GM23338 (cell line): Measurements from ENCODE around the gene STRN. TPM values are rescaled to one million over a fixed set of nuclear protein-coding genes. Genes with fewer than 3 reads are reported as not detected.
A peak's percentile ranks its signal among the peaks of the same experiment; 100 is the strongest.

Experiments
- ATAC-seq: fragments of 200-7000 bp; cut with Tn5 transposase; 3 replicates; pipeline ENCODE4 v1.9.1; 2020
- DNase-seq: peaks from one replicate; pipeline ENCODE4 v3.0.0-alpha.2; 2015; ENCODE audit warnings: low spot score
- H2AFZ ChIP-seq: fragments of 200-600 bp; sonication (generic); 2 replicates; pipeline ENCODE4 v1.8.0; 2016; ENCODE audit warnings: antibody characterized with exemption, mild to moderate bottlenecking, moderate library complexity
- H3F3A ChIP-seq: fragments of 200-600 bp; sonication (generic); replicated peaks from 2 replicates; pipeline ENCODE4 v1.8.0; 2017; ENCODE audit warnings: antibody characterized with exemption, mixed run types, low read depth
- H3K27ac ChIP-seq: fragments of 200-600 bp; sonication (generic); 2 replicates; pipeline ENCODE4 v1.6.1; 2016; ENCODE audit warnings: low read depth
- H3K27me3 ChIP-seq: fragments of 200-600 bp; sonication (generic); 2 replicates; pipeline ENCODE4 v1.8.0; 2016; ENCODE audit warnings: mild to moderate bottlenecking, mixed run types, moderate library complexity; ENCODE audit not compliant: insufficient read depth
- H3K36me3 ChIP-seq: fragments of 200-600 bp; sonication (generic); 2 replicates; pipeline ENCODE4 v1.8.0; 2016; ENCODE audit warnings: mild to moderate bottlenecking; ENCODE audit not compliant: insufficient read depth
- H3K4me1 ChIP-seq: fragments of 200-600 bp; sonication (generic); 2 replicates; pipeline ENCODE4 v1.8.0; 2016; ENCODE audit warnings: mild to moderate bottlenecking, moderate library complexity; ENCODE audit not compliant: insufficient read depth
- H3K4me2 ChIP-seq: fragments of 200-600 bp; sonication (generic); 2 replicates; pipeline ENCODE4 v1.7.1; 2017; ENCODE audit warnings: mixed run types
- H3K4me3 ChIP-seq: fragments of 200-600 bp; sonication (generic); 2 replicates; pipeline ENCODE4 v1.6.1; 2016; ENCODE audit warnings: mixed run types
- H3K79me2 ChIP-seq: fragments of 200-600 bp; sonication (generic); replicated peaks from 2 replicates; pipeline ENCODE4 v1.8.0; 2017; ENCODE audit warnings: mild to moderate bottlenecking; ENCODE audit not compliant: insufficient read depth
- H3K9me2 ChIP-seq: fragments of 200-600 bp; sonication (generic); 2 replicates; pipeline ENCODE4 v1.8.0; 2017; ENCODE audit not compliant: insufficient read depth
- H4K20me1 ChIP-seq: fragments of 200-600 bp; sonication (generic); replicated peaks from 2 replicates; pipeline ENCODE4 v1.8.0; 2017; ENCODE audit warnings: mild to moderate bottlenecking; ENCODE audit not compliant: insufficient read depth
- H3K27ac Mint-ChIP-seq: 2 replicates; pipeline ENCODE4 v1.8.0; 2020; ENCODE audit warnings: inconsistent platforms, mild to moderate bottlenecking, moderate library complexity, mixed read lengths
- H3K27me3 Mint-ChIP-seq: 3 replicates; pipeline ENCODE4 v1.8.0; 2022; ENCODE audit warnings: low read depth, mild to moderate bottlenecking, moderate library complexity, mixed read lengths, inconsistent platforms; ENCODE audit not compliant: insufficient read depth, poor library complexity
- H3K36me3 Mint-ChIP-seq: 3 replicates; pipeline ENCODE4 v1.8.0; 2021; ENCODE audit warnings: low read depth, mild to moderate bottlenecking, inconsistent platforms, moderate library complexity, mixed read lengths
- H3K4me1 Mint-ChIP-seq: 3 replicates; pipeline ENCODE4 v1.8.0; 2020; ENCODE audit warnings: mild to moderate bottlenecking, inconsistent platforms, mixed read lengths
- H3K4me3 Mint-ChIP-seq: 3 replicates; pipeline ENCODE4 v1.8.0; 2021; ENCODE audit warnings: moderate library complexity, mild to moderate bottlenecking, inconsistent platforms, mixed read lengths
- H3K9me3 Mint-ChIP-seq: 3 replicates; pipeline ENCODE4 v1.8.0; 2020; ENCODE audit warnings: moderate library complexity, mild to moderate bottlenecking, inconsistent platforms, mixed read lengths
- CREB1 ChIP-seq: fragments of 250-450 bp; sonication (Bioruptor Pico); IDR thresholded peaks from 2 replicates; pipeline ENCODE4 v1.5.0; 2020; ENCODE audit warnings: low read depth, mild to moderate bottlenecking, moderate library complexity
- EZH2 ChIP-seq: fragments of 200-600 bp; sonication (generic); IDR thresholded peaks from one replicate; pipeline ENCODE4 v1.8.0; 2017; ENCODE audit warnings: antibody characterized with exemption, mild to moderate bottlenecking, low read depth; ENCODE audit not compliant: unreplicated experiment
- EZH2phosphoT487 ChIP-seq: fragments of 200-600 bp; sonication (generic); IDR thresholded peaks from one replicate; pipeline ENCODE4 v1.8.1; 2018; ENCODE audit warnings: antibody characterized with exemption; ENCODE audit not compliant: unreplicated experiment
- JUNB ChIP-seq: IDR thresholded peaks from one replicate; pipeline ENCODE4 v1.6.1; 2016; ENCODE audit warnings: antibody characterized with exemption; ENCODE audit not compliant: unreplicated experiment
- NANOG ChIP-seq: IDR thresholded peaks from 2 replicates; pipeline ENCODE4 v1.6.1; 2016; ENCODE audit warnings: antibody characterized with exemption, borderline replicate concordance
- POLR2AphosphoS5 ChIP-seq: IDR thresholded peaks from 2 replicates; pipeline ENCODE4 v1.6.1; 2016; ENCODE audit warnings: antibody characterized with exemption, low read depth
- STAT1 ChIP-seq: IDR thresholded peaks from one replicate; pipeline ENCODE4 v1.6.1; 2016; ENCODE audit warnings: antibody characterized with exemption; ENCODE audit not compliant: unreplicated experiment
- ZNF114 ChIP-seq: fragments of 250-450 bp; sonication (Bioruptor Pico); IDR thresholded peaks from 2 replicates; pipeline ENCODE4 v1.5.0; 2020; ENCODE audit warnings: mild to moderate bottlenecking, moderate library complexity
- ZNF331 ChIP-seq: fragments of 250-450 bp; sonication (Bioruptor Pico); IDR thresholded peaks from 2 replicates; pipeline ENCODE4 v1.5.0; 2020; ENCODE audit warnings: low read depth, mild to moderate bottlenecking, moderate library complexity
- polyA plus RNA-seq: library from polyadenylated mRNA; unstranded; fragments of >200 nt; fragmentation: Nextera tagmentation; extraction: Ambion mirVana; gene quantifications from 2 replicates; pipeline ENCODE4 v1.2.1, GENCODE V29; 2016
- total RNA-seq: library from RNA; depleted of rRNA; stranded (reverse); fragments of >200 nt; shearing (Covaris generic); gene quantifications from 2 replicates; pipeline ENCODE4 v1.2.3, GENCODE V29; 2014
- TF ChIP-seq, protein P1 (sequence below), 2 experiments: fragments of 200-600 bp in 1 of 2; sonication (generic) in 1 of 2; conservative IDR thresholded peaks; 2 replicates each; pipeline versions ENCODE4 v1.5.1 to v1.6.1; 2016 to 2017; ENCODE audit warnings: antibody characterized with exemption in 2 of 2, low read depth in 2 of 2, mild to moderate bottlenecking in 2 of 2, moderate library complexity in 1 of 2
- TF ChIP-seq, protein P2 (sequence below): fragments of 250-450 bp; sonication (Bioruptor Pico); IDR thresholded peaks from 2 replicates; pipeline ENCODE4 v1.5.0; 2020; ENCODE audit warnings: mild to moderate bottlenecking, moderate library complexity
- TF ChIP-seq, protein P3 (sequence below): IDR thresholded peaks from one replicate; pipeline ENCODE4 v1.6.1; 2018; ENCODE audit warnings: antibody characterized with exemption; ENCODE audit not compliant: unreplicated experiment
- TF ChIP-seq, protein P4 (sequence below): IDR thresholded peaks from 2 replicates; pipeline ENCODE4 v1.6.1; 2016; ENCODE audit warnings: antibody characterized with exemption

Gene STRN
- total and polyA plus RNA-seq, 2 experiments from 2014 or later = 16.1 to 34.5 TPM

DNA sequence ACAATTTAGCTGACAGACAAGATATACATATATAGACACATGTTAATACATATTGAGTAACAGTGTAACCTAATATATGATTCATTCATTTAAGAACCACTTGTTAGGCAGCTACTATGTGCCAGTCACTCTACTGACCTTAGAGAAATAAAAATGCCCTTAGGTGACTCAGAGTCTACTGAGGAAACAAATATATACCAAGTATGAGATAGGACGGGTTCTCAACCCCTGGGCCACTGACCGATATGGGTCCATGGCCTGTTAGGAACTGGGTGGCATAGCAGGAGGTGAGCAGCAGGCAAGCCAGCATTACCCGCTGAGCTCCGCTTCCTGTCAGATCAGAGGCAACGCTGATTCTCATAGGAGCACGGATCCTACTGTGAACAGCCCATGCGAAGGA lies 14.8 kb downstream of the STRN start:
- Mint-ChIP-seq H3K27me3 (peaks cover 4% of the 10 kb centered on the region), H3K36me3 (no peaks in the 10 kb centered on the region), H3K9me3 (no peaks in the 10 kb centered on the region), H3K27ac (0 out of 2 replicates have a peak overlapping the region, but pooled peaks have one; percentile 74), H3K4me1 (peaks cover 48% of the 10 kb centered on the region), H3K4me3 (no peak overlapping the region)
- peaks cover 90% of the 10 kb centered on the region for H3K79me2 ChIP-seq
- peaks cover 53% of the 10 kb centered on the region for H3K4me1 ChIP-seq
- no peaks in the 10 kb centered on the region for H3K27me3 ChIP-seq
- DNase-seq = no peak
- no peaks in the 10 kb centered on the region for H3K9me2 ChIP-seq
- ATAC-seq = peak; percentile 50
- 0 out of 2 replicates have a peak, but pooled peaks cover 6% of the 10 kb centered on the region for H4K20me1 ChIP-seq
- no peak overlapping the region for H3K4me3 ChIP-seq
- H3K4me2 ChIP-seq = peak overlapping the region; percentile 24; the same call in 1 of the 2 replicates
- H3F3A ChIP-seq = peaks cover 3% of the 10 kb centered on the region; the same call in 1 of the 2 replicates
- peak overlapping the region; percentile 41; the same call in 1 of the 2 replicates for H3K27ac ChIP-seq
- TF ChIP-seq, protein P1, sequence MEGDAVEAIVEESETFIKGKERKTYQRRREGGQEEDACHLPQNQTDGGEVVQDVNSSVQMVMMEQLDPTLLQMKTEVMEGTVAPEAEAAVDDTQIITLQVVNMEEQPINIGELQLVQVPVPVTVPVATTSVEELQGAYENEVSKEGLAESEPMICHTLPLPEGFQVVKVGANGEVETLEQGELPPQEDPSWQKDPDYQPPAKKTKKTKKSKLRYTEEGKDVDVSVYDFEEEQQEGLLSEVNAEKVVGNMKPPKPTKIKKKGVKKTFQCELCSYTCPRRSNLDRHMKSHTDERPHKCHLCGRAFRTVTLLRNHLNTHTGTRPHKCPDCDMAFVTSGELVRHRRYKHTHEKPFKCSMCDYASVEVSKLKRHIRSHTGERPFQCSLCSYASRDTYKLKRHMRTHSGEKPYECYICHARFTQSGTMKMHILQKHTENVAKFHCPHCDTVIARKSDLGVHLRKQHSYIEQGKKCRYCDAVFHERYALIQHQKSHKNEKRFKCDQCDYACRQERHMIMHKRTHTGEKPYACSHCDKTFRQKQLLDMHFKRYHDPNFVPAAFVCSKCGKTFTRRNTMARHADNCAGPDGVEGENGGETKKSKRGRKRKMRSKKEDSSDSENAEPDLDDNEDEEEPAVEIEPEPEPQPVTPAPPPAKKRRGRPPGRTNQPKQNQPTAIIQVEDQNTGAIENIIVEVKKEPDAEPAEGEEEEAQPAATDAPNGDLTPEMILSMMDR (conservative IDR thresholded peaks at IDR 0.05; ENCODE audit: low read depth in 2 of 2) = no peak
- TF ChIP-seq JUNB (no peak), POLR2AphosphoS5 (no peak), ZNF114 (no peak), CREB1 (CRISPR knock-in tag) (no peak), EZH2 (no peak), EZH2phosphoT487 (no peak), STAT1 (no peak), ZNF331 (no peak), NANOG (no peak)
- TF ChIP-seq, protein P2, sequence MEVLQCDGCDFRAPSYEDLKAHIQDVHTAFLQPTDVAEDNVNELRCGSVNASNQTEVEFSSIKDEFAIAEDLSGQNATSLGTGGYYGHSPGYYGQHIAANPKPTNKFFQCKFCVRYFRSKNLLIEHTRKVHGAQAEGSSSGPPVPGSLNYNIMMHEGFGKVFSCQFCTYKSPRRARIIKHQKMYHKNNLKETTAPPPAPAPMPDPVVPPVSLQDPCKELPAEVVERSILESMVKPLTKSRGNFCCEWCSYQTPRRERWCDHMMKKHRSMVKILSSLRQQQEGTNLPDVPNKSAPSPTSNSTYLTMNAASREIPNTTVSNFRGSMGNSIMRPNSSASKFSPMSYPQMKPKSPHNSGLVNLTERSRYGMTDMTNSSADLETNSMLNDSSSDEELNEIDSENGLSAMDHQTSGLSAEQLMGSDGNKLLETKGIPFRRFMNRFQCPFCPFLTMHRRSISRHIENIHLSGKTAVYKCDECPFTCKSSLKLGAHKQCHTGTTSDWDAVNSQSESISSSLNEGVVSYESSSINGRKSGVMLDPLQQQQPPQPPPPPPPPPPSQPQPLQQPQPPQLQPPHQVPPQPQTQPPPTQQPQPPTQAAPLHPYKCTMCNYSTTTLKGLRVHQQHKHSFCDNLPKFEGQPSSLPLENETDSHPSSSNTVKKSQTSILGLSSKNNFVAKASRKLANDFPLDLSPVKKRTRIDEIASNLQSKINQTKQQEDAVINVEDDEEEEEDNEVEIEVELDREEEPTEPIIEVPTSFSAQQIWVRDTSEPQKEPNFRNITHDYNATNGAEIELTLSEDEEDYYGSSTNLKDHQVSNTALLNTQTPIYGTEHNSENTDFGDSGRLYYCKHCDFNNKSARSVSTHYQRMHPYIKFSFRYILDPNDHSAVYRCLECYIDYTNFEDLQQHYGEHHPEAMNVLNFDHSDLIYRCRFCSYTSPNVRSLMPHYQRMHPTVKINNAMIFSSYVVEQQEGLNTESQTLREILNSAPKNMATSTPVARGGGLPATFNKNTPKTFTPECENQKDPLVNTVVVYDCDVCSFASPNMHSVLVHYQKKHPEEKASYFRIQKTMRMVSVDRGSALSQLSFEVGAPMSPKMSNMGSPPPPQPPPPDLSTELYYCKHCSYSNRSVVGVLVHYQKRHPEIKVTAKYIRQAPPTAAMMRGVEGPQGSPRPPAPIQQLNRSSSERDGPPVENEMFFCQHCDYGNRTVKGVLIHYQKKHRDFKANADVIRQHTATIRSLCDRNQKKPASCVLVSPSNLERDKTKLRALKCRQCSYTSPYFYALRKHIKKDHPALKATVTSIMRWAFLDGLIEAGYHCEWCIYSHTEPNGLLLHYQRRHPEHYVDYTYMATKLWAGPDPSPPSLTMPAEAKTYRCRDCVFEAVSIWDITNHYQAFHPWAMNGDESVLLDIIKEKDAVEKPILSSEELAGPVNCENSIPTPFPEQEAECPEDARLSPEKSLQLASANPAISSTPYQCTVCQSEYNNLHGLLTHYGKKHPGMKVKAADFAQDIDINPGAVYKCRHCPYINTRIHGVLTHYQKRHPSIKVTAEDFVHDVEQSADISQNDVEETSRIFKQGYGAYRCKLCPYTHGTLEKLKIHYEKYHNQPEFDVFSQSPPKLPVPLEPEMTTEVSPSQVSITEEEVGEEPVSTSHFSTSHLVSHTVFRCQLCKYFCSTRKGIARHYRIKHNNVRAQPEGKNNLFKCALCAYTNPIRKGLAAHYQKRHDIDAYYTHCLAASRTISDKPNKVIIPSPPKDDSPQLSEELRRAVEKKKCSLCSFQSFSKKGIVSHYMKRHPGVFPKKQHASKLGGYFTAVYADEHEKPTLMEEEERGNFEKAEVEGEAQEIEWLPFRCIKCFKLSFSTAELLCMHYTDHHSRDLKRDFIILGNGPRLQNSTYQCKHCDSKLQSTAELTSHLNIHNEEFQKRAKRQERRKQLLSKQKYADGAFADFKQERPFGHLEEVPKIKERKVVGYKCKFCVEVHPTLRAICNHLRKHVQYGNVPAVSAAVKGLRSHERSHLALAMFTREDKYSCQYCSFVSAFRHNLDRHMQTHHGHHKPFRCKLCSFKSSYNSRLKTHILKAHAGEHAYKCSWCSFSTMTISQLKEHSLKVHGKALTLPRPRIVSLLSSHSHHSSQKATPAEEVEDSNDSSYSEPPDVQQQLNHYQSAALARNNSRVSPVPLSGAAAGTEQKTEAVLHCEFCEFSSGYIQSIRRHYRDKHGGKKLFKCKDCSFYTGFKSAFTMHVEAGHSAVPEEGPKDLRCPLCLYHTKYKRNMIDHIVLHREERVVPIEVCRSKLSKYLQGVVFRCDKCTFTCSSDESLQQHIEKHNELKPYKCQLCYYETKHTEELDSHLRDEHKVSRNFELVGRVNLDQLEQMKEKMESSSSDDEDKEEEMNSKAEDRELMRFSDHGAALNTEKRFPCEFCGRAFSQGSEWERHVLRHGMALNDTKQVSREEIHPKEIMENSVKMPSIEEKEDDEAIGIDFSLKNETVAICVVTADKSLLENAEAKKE (CRISPR knock-in tag) = no peak
- TF ChIP-seq, protein P3, sequence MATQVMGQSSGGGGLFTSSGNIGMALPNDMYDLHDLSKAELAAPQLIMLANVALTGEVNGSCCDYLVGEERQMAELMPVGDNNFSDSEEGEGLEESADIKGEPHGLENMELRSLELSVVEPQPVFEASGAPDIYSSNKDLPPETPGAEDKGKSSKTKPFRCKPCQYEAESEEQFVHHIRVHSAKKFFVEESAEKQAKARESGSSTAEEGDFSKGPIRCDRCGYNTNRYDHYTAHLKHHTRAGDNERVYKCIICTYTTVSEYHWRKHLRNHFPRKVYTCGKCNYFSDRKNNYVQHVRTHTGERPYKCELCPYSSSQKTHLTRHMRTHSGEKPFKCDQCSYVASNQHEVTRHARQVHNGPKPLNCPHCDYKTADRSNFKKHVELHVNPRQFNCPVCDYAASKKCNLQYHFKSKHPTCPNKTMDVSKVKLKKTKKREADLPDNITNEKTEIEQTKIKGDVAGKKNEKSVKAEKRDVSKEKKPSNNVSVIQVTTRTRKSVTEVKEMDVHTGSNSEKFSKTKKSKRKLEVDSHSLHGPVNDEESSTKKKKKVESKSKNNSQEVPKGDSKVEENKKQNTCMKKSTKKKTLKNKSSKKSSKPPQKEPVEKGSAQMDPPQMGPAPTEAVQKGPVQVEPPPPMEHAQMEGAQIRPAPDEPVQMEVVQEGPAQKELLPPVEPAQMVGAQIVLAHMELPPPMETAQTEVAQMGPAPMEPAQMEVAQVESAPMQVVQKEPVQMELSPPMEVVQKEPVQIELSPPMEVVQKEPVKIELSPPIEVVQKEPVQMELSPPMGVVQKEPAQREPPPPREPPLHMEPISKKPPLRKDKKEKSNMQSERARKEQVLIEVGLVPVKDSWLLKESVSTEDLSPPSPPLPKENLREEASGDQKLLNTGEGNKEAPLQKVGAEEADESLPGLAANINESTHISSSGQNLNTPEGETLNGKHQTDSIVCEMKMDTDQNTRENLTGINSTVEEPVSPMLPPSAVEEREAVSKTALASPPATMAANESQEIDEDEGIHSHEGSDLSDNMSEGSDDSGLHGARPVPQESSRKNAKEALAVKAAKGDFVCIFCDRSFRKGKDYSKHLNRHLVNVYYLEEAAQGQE = no peak
- TF ChIP-seq, protein P4, sequence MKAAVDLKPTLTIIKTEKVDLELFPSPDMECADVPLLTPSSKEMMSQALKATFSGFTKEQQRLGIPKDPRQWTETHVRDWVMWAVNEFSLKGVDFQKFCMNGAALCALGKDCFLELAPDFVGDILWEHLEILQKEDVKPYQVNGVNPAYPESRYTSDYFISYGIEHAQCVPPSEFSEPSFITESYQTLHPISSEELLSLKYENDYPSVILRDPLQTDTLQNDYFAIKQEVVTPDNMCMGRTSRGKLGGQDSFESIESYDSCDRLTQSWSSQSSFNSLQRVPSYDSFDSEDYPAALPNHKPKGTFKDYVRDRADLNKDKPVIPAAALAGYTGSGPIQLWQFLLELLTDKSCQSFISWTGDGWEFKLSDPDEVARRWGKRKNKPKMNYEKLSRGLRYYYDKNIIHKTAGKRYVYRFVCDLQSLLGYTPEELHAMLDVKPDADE = no peak
- H2AFZ ChIP-seq = no peak overlapping the region
- H3K36me3 ChIP-seq = no peaks in the 10 kb centered on the region
